Measurements from ENCODE around the gene CDKAL1. TPM values are rescaled to one million over a fixed set of nuclear protein-coding genes. Genes with fewer than 3 reads are reported as not detected.
"Not testable (repeated sequence)": the region's sequence is repeated elsewhere in the genome, so short reads cannot be mapped to it uniquely, and the experiment has no call there.

CDKAL1 gene
- total and polyA plus RNA-seq, 2 experiments from 2014 or later: 14.4 to 19.5 TPM

DNA sequence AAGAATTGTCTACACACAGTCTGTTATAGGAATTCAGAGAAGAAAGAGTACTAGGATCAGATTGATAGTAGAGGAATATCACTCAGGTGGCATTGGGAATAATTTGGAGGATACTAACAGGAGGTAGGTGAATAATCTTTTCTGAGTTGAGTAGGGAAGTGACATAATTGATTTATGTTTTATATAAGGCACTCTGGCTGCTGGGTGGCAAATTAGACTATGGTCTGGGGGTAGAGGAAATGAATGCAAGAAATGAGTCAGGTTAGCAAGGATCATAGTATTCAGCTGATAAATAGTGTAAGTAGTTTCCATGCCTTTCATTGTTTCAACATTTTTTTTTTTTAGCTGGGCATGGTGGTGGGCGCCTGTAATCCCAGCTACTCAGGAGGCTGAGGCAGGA is 113.3 kb downstream of the CDKAL1 start:
- H3K27me3 ChIP-seq: no peaks in the 10 kb centered on the region
- H3K9me3 ChIP-seq (ENCODE audit: low read depth): no peaks in the 10 kb centered on the region
- H3K4me3 ChIP-seq: no peak overlapping the region
- H3K4me2 ChIP-seq: no peak overlapping the region
- no peak overlapping the region for H2AFZ ChIP-seq
- peaks cover 7% of the 10 kb centered on the region for H3K4me1 ChIP-seq (ENCODE audit: insufficient read depth)
- no peak for DNase-seq (ENCODE audit: low spot score)
- H4K20me1 ChIP-seq (ENCODE audit: insufficient read depth, poor library complexity, severe bottlenecking): no peaks in the 10 kb centered on the region
- no peaks in the 10 kb centered on the region for H3K9me2 ChIP-seq (replicated peaks; ENCODE audit: insufficient read depth)
- no peak for TF ChIP-seq EZH2 (IDR thresholded peaks at IDR 0.05; ENCODE audit: borderline replicate concordance)
- TF ChIP-seq EZH2phosphoT487 (IDR thresholded peaks at IDR 0.05; ENCODE audit: low read depth, severe bottlenecking, unreplicated experiment): no peak
- TF ChIP-seq, protein P1, sequence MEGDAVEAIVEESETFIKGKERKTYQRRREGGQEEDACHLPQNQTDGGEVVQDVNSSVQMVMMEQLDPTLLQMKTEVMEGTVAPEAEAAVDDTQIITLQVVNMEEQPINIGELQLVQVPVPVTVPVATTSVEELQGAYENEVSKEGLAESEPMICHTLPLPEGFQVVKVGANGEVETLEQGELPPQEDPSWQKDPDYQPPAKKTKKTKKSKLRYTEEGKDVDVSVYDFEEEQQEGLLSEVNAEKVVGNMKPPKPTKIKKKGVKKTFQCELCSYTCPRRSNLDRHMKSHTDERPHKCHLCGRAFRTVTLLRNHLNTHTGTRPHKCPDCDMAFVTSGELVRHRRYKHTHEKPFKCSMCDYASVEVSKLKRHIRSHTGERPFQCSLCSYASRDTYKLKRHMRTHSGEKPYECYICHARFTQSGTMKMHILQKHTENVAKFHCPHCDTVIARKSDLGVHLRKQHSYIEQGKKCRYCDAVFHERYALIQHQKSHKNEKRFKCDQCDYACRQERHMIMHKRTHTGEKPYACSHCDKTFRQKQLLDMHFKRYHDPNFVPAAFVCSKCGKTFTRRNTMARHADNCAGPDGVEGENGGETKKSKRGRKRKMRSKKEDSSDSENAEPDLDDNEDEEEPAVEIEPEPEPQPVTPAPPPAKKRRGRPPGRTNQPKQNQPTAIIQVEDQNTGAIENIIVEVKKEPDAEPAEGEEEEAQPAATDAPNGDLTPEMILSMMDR (IDR thresholded peaks at IDR 0.05; ENCODE audit: poor library complexity): no peak
- H3K27ac ChIP-seq: no peak overlapping the region
- no peaks in the 10 kb centered on the region for H3K36me3 ChIP-seq (replicated peaks; ENCODE audit: insufficient read depth, low read depth)
- WGBS (ENCODE audit: low lambda C conversion rate, missing lambda C conversion rate): 100% methylated on average over 1 of the region's 1 CpG
- no peaks in the 10 kb centered on the region for H3K79me2 ChIP-seq

DNA sequence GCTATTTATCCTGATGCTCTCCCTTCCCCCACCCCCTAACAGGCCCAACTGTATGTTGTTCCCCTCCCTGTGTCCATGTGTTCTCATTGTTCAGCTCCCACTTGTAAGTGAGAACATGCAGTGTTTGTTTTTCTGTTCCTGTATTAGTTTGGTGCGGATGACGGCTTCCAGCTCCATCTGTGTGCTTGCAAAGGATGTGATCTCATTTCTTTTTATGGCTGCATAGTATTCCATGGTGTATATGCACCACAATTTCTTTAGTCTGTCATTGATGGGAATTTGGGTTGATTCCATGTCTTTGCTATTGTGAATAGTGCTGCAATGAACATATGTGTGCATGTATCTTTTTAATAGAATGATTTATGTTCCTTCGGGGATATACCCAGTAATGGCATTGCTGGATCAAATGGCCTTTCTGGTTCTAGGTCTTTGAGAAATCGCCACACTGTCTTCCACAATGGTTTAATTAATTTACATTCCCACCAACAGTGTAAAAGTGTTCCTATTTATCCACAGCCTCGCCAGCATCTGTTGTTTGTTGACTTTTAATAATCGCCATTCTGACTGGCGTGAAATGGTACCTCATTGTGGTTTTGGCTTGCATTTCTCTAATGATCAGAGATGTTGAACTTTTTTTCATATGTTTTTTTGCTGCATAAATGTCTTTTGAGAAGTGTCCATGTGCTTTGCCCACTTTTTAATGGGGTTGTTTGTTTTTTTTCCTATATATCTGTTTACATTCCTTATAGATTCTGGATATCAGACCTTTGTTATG is 115.6 kb downstream of the CDKAL1 start:
- DNase-seq (ENCODE audit: low spot score); H2AFZ ChIP-seq; H3K9me2 ChIP-seq (replicated peaks; ENCODE audit: insufficient read depth); H3K4me2 ChIP-seq; H3K27ac ChIP-seq; H4K20me1 ChIP-seq (ENCODE audit: insufficient read depth, poor library complexity, severe bottlenecking); H3K9me3 ChIP-seq (ENCODE audit: low read depth); H3K4me3 ChIP-seq; H3K27me3 ChIP-seq; H3K36me3 ChIP-seq (replicated peaks; ENCODE audit: insufficient read depth, low read depth); H3K79me2 ChIP-seq: not testable (repeated sequence)
- H3K4me1 ChIP-seq (ENCODE audit: insufficient read depth): peaks cover 13% of the 10 kb centered on the region
- 91% methylated on average over 7 of the region's 7 CpGs for WGBS (ENCODE audit: low lambda C conversion rate, missing lambda C conversion rate)

DNA sequence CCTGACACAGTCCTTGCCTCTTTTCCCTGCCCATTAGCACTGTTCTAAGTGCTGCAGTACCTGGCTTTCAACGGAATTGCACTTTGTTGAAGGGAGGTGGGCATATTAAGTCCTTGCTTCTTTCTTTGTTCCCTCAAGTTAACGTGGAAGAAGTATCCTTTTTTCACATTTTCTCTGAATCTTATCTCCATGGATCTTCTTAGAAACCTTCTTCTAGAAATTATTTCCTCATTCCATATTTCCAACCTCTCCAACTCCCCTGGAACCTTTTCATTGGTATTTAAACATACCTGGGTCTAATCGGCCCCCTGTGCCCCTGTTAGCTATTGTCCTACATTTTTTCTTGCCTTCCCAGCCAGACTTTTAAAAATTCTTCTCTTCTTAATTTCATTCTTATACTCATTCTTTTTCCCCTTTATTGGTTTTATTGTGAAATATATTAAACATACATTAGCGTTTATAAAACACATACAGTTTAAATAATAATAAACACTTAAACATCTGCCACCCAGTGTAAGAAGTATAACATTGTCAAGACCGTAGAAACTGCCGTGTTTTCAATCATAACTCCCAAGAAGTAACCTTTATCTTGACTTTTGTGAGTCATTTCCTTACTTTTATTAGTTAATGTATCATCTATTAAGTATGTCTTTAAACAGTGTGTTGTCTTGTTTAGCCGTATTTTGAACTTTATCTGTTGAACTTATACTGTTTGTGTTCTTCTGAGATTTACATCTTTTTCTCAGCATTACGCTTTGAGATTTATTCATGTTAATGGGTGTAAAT is 118.2 kb downstream of the CDKAL1 start:
- no peak overlapping the region for H3K4me3 ChIP-seq
- peaks cover 3% of the 10 kb centered on the region for H3K79me2 ChIP-seq
- peaks cover 13% of the 10 kb centered on the region for H3K4me1 ChIP-seq (ENCODE audit: insufficient read depth)
- H3K36me3 ChIP-seq (replicated peaks; ENCODE audit: insufficient read depth, low read depth): no peaks in the 10 kb centered on the region
- no peaks in the 10 kb centered on the region for H4K20me1 ChIP-seq (ENCODE audit: insufficient read depth, poor library complexity, severe bottlenecking)
- no peaks in the 10 kb centered on the region for H3K9me3 ChIP-seq (ENCODE audit: low read depth)
- peak overlapping the region; percentile 50 for H3K4me2 ChIP-seq
- peak overlapping the region; percentile 34 for H2AFZ ChIP-seq
- H3K27me3 ChIP-seq: no peaks in the 10 kb centered on the region
- DNase-seq (ENCODE audit: low spot score): peak; percentile 12
- TF ChIP-seq EZH2 (IDR thresholded peaks at IDR 0.05; ENCODE audit: borderline replicate concordance) (no peak), EZH2phosphoT487 (IDR thresholded peaks at IDR 0.05; ENCODE audit: low read depth, severe bottlenecking, unreplicated experiment) (no peak)
- TF ChIP-seq, protein P1 (IDR thresholded peaks at IDR 0.05; ENCODE audit: poor library complexity): no peak
- H3K27ac ChIP-seq: peak overlapping the region; percentile 74
- WGBS (ENCODE audit: low lambda C conversion rate, missing lambda C conversion rate): 33% methylated on average over 8 of the region's 8 CpGs
- no peaks in the 10 kb centered on the region for H3K9me2 ChIP-seq (replicated peaks; ENCODE audit: insufficient read depth)

DNA sequence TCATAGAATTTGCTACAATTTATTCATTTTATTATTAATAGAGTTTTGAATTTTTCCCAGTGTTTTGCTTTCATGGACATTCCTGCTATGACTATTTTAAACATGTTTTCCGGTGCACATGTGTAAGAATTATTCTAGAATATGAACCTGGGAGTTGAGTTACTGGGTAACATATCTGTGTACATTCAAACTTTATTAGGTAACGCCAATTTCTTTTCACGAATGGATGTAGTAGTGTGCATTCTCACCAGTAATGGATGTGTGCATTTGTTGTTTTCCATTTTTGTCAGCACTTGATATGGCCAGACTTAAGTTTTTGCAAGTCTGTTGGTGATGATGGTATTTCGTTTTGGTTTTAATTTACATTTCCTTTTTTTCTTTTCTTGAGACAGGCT is 118.8 kb downstream of the CDKAL1 start:
- no peak for DNase-seq (ENCODE audit: low spot score)
- 69% methylated on average over 4 of the region's 4 CpGs for WGBS (ENCODE audit: low lambda C conversion rate, missing lambda C conversion rate)
- Histone ChIP-seq H3K79me2 (peaks cover 3% of the 10 kb centered on the region), H3K4me2 (peak overlapping the region; percentile 50), H3K27ac (peak overlapping the region; percentile 74), H3K9me3 (ENCODE audit: low read depth) (no peaks in the 10 kb centered on the region), H2AFZ (no peak overlapping the region), H3K9me2 (replicated peaks; ENCODE audit: insufficient read depth) (no peaks in the 10 kb centered on the region), H4K20me1 (ENCODE audit: insufficient read depth, poor library complexity, severe bottlenecking) (no peaks in the 10 kb centered on the region), H3K4me1 (ENCODE audit: insufficient read depth) (peaks cover 13% of the 10 kb centered on the region), H3K27me3 (no peaks in the 10 kb centered on the region), H3K4me3 (no peak overlapping the region), H3K36me3 (replicated peaks; ENCODE audit: insufficient read depth, low read depth) (no peaks in the 10 kb centered on the region)
- TF ChIP-seq EZH2 (IDR thresholded peaks at IDR 0.05; ENCODE audit: borderline replicate concordance) (no peak), EZH2phosphoT487 (IDR thresholded peaks at IDR 0.05; ENCODE audit: low read depth, severe bottlenecking, unreplicated experiment) (no peak)
- TF ChIP-seq, protein P1 (IDR thresholded peaks at IDR 0.05; ENCODE audit: poor library complexity): no peak

Data from hepatocyte (in vitro differentiated cells).